Kidney epithelial cell (primary cell): ENCODE data around the gene GLT1D1. TPM values are rescaled to one million over a fixed set of nuclear protein-coding genes. Genes with fewer than 3 reads are reported as not detected.
"Not testable (repeated sequence)": the region's sequence is repeated elsewhere in the genome, so short reads cannot be mapped to it uniquely, and the experiment has no call there.

Experiments
- DNase-seq: peaks from one replicate; pipeline ENCODE4 v3.0.0-alpha.2; 2010; ENCODE audit warnings: low read depth
- H3K27me3 ChIP-seq: 2 replicates; pipeline ENCODE4 v1.6.0; 2011; ENCODE audit warnings: low read length; ENCODE audit not compliant: control insufficient read depth, insufficient read depth
- H3K36me3 ChIP-seq: 2 replicates; pipeline ENCODE4 v1.5.1; 2011; ENCODE audit warnings: low read length; ENCODE audit not compliant: control insufficient read depth, insufficient read depth
- H3K4me3 ChIP-seq: 2 replicates; pipeline ENCODE4 v1.5.1; 2011; ENCODE audit warnings: low read depth, mild to moderate bottlenecking, control low read depth, low read length
- CTCF ChIP-seq: IDR thresholded peaks from 2 replicates; pipeline ENCODE4 v1.5.1; 2011; ENCODE audit warnings: mild to moderate bottlenecking, moderate library complexity, low read length, control low read depth, inconsistent platforms; ENCODE audit not compliant: insufficient read depth, poor library complexity, severe bottlenecking
- total RNA-seq: library from RNA; depleted of rRNA; stranded (reverse); fragments of >200 nt; gene quantifications from 2 replicates; pipeline ENCODE4 v1.2.3, GENCODE V29; 2015

Gene GLT1D1
- 1.3 and 1.7 TPM in 2 replicates for total RNA-seq

GRCh38 chr12:128852885-128853599, at the start of gene GLT1D1:
Gene GLT1D1, plus strand, starts transcription at chr12:128853478. Its CDS starts 104 bp downstream, at chr12:128853582.
- no peaks in the 10 kb centered on the region for H3K36me3 ChIP-seq
- no peak for DNase-seq
- H3K4me3 ChIP-seq, result no peak within 1 kb of the TSS
- peaks cover 19% of the 10 kb centered on the region for H3K27me3 ChIP-seq
- TF ChIP-seq CTCF, result no peak

- TF ChIP-seq CTCF, result no peak
- no peaks in the 10 kb centered on the region for H3K27me3 ChIP-seq
- DNase-seq, result no peak
- H3K4me3 ChIP-seq, result no peak overlapping the region
- peaks cover 4% of the 10 kb centered on the region for H3K36me3 ChIP-seq
These were observed 49.5 kb upstream of the GLT1D1 start for GRCh38 chr12:128803788-128804187.

GRCh38 chr12:128804762-128805161, 48.5 kb upstream of the GLT1D1 start:
- no peak for TF ChIP-seq CTCF
- no peak overlapping the region for H3K4me3 ChIP-seq
- H3K36me3 ChIP-seq, result peaks cover 4% of the 10 kb centered on the region

GRCh38 chr12:128805406-128805805, 47.9 kb upstream of the GLT1D1 start:
- DNase-seq, H3K4me3 ChIP-seq, H3K36me3 ChIP-seq, H3K27me3 ChIP-seq: not testable (repeated sequence)

More at GRCh38 chr12:128804762-128805161, 48.5 kb upstream of the GLT1D1 start:
- DNase-seq, result no peak
- no peaks in the 10 kb centered on the region for H3K27me3 ChIP-seq

GRCh38 chr12:128806573-128806972, 46.7 kb upstream of the GLT1D1 start:
- DNase-seq, result no peak
- Histone ChIP-seq H3K36me3 (peaks cover 4% of the 10 kb centered on the region), H3K27me3 (no peaks in the 10 kb centered on the region), H3K4me3 (no peak overlapping the region)
- no peak for TF ChIP-seq CTCF

GRCh38 chr12:128807161-128807724, 46.0 kb upstream of the GLT1D1 start:
- no peak for TF ChIP-seq CTCF

More at GRCh38 chr12:128807161-128807724, 46.0 kb upstream of the GLT1D1 start:
- Histone ChIP-seq H3K36me3 (peaks cover 4% of the 10 kb centered on the region), H3K27me3 (no peaks in the 10 kb centered on the region), H3K4me3 (no peak overlapping the region)
- no peak for DNase-seq
